Loucy (cell line): ENCODE results near the gene PAPOLB.

Experiments
- H2AFZ ChIP-seq: fragments of 200-600 bp; sonication (generic); 2 replicates; pipeline ENCODE4 v1.6.0; 2016; ENCODE audit warnings: antibody characterized with exemption, mild to moderate bottlenecking, low read length, moderate library complexity
- H3F3A ChIP-seq: fragments of 200-600 bp; 2 replicates; pipeline ENCODE4 v1.6.0; 2016; ENCODE audit warnings: antibody characterized with exemption, low read depth, mild to moderate bottlenecking
- H3K27me3 ChIP-seq: fragments of 200-600 bp; sonication (generic); 2 replicates; pipeline ENCODE4 v1.6.1; 2014; ENCODE audit warnings: low read length, mild to moderate bottlenecking; ENCODE audit not compliant: insufficient read depth, poor library complexity, severe bottlenecking
- H3K36me3 ChIP-seq: fragments of 200-600 bp; sonication (generic); 2 replicates; pipeline ENCODE4 v1.6.1; 2016; ENCODE audit warnings: low read length; ENCODE audit not compliant: insufficient read depth
- H3K4me1 ChIP-seq: fragments of 200-600 bp; sonication (generic); 2 replicates; pipeline ENCODE4 v1.5.1; 2014; ENCODE audit warnings: low read length, mild to moderate bottlenecking; ENCODE audit not compliant: insufficient read depth, poor library complexity, severe bottlenecking
- H3K4me2 ChIP-seq: fragments of 200-600 bp; sonication (generic); 2 replicates; pipeline ENCODE4 v1.6.0; 2014; ENCODE audit warnings: antibody characterized with exemption, low read length, low read depth, mild to moderate bottlenecking; ENCODE audit not compliant: poor library complexity, severe bottlenecking
- H3K4me3 ChIP-seq: fragments of 200-600 bp; sonication (generic); 2 replicates; pipeline ENCODE4 v1.5.1; 2014; ENCODE audit warnings: low read length, mild to moderate bottlenecking, mixed read lengths; ENCODE audit not compliant: poor library complexity, severe bottlenecking
- H3K79me2 ChIP-seq: fragments of 200-600 bp; sonication (generic); 2 replicates; pipeline ENCODE4 v1.6.1; 2014; ENCODE audit warnings: low read length; ENCODE audit not compliant: insufficient read depth
- H3K9ac ChIP-seq: fragments of 200-600 bp; sonication (generic); 2 replicates; pipeline ENCODE4 v1.6.0; 2014; ENCODE audit warnings: mild to moderate bottlenecking, low read depth, low read length, moderate library complexity; ENCODE audit not compliant: poor library complexity, severe bottlenecking
- H3K9me2 ChIP-seq: fragments of 200-600 bp; sonication (generic); replicated peaks from 2 replicates; pipeline ENCODE4 v1.6.1; 2016; ENCODE audit warnings: low read depth, low read length, mixed read lengths
- H3K9me3 ChIP-seq: fragments of 200-600 bp; sonication (generic); 2 replicates; pipeline ENCODE4 v1.6.1; 2014; ENCODE audit warnings: mild to moderate bottlenecking, antibody characterized with exemption, low read length, low read depth; ENCODE audit not compliant: insufficient read depth
- H4K20me1 ChIP-seq: fragments of 200-600 bp; sonication (generic); 2 replicates; pipeline ENCODE4 v1.6.0; 2014; ENCODE audit warnings: antibody characterized with exemption, low read length, mild to moderate bottlenecking; ENCODE audit not compliant: insufficient read depth, poor library complexity, severe bottlenecking
- EZH2phosphoT487 ChIP-seq: fragments of 200-600 bp; IDR thresholded peaks from 2 replicates; pipeline ENCODE4 v1.6.1; 2018; ENCODE audit warnings: antibody characterized with exemption, mild to moderate bottlenecking, moderate library complexity, borderline replicate concordance
- TF ChIP-seq, protein P1 (sequence below): fragments of 200-600 bp; sonication (generic); conservative IDR thresholded peaks from 2 replicates; pipeline ENCODE4 v1.5.1; 2014; ENCODE audit warnings: mild to moderate bottlenecking, antibody characterized with exemption, low read length

PAPOLB gene

GRCh38 chr7:4861673-4862072 is at the start of gene PAPOLB:
Gene PAPOLB, minus strand, starts transcription at chr7:4862030. Its CDS starts 220 bp downstream, at chr7:4861810.
- H3K9me2 ChIP-seq: 0 out of 2 replicates have a peak, but pooled peaks cover 5% of the 10 kb centered on the region
- no peak within 1 kb of the TSS for H3K4me2 ChIP-seq
- H2AFZ ChIP-seq: no peak within 1 kb of the TSS
- no peaks in the 10 kb centered on the region for H3K27me3 ChIP-seq
- H3K36me3 ChIP-seq: no peaks in the 10 kb centered on the region
- no peak within 1 kb of the TSS for H3K4me3 ChIP-seq
- no peaks in the 10 kb centered on the region for H3F3A ChIP-seq
- no peaks in the 10 kb centered on the region for H3K9me3 ChIP-seq
- no peak within 1 kb of the TSS for H3K9ac ChIP-seq
- H3K79me2 ChIP-seq: no peaks in the 10 kb centered on the region
- H3K4me1 ChIP-seq: no peaks in the 10 kb centered on the region
- no peaks in the 10 kb centered on the region for H4K20me1 ChIP-seq
- TF ChIP-seq, protein P1, sequence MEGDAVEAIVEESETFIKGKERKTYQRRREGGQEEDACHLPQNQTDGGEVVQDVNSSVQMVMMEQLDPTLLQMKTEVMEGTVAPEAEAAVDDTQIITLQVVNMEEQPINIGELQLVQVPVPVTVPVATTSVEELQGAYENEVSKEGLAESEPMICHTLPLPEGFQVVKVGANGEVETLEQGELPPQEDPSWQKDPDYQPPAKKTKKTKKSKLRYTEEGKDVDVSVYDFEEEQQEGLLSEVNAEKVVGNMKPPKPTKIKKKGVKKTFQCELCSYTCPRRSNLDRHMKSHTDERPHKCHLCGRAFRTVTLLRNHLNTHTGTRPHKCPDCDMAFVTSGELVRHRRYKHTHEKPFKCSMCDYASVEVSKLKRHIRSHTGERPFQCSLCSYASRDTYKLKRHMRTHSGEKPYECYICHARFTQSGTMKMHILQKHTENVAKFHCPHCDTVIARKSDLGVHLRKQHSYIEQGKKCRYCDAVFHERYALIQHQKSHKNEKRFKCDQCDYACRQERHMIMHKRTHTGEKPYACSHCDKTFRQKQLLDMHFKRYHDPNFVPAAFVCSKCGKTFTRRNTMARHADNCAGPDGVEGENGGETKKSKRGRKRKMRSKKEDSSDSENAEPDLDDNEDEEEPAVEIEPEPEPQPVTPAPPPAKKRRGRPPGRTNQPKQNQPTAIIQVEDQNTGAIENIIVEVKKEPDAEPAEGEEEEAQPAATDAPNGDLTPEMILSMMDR: no peak
- no peak for TF ChIP-seq EZH2phosphoT487

- no peaks in the 10 kb centered on the region for H3F3A ChIP-seq
- no peak overlapping the region for H3K4me3 ChIP-seq
- no peaks in the 10 kb centered on the region for H3K4me1 ChIP-seq
- no peaks in the 10 kb centered on the region for H3K9me2 ChIP-seq
- no peaks in the 10 kb centered on the region for H4K20me1 ChIP-seq
- no peak overlapping the region for H2AFZ ChIP-seq
- H3K9me3 ChIP-seq: no peaks in the 10 kb centered on the region
- no peaks in the 10 kb centered on the region for H3K27me3 ChIP-seq
- H3K79me2 ChIP-seq: no peaks in the 10 kb centered on the region
- H3K4me2 ChIP-seq: no peak overlapping the region
- TF ChIP-seq, protein P1: no peak
- TF ChIP-seq EZH2phosphoT487: no peak
- no peaks in the 10 kb centered on the region for H3K36me3 ChIP-seq
- H3K9ac ChIP-seq: no peak overlapping the region
Observed at GRCh38 chr7:4911111-4911828, 49.4 kb upstream of the PAPOLB start.

GRCh38 chr7:4906682-4907081 is 44.9 kb upstream of the PAPOLB start:
- no peaks in the 10 kb centered on the region for H3K36me3 ChIP-seq
- H3K4me1 ChIP-seq: no peaks in the 10 kb centered on the region
- TF ChIP-seq, protein P1: no peak
- TF ChIP-seq EZH2phosphoT487: no peak
- H3K79me2 ChIP-seq: no peaks in the 10 kb centered on the region
- no peak overlapping the region for H3K4me3 ChIP-seq
- no peaks in the 10 kb centered on the region for H3F3A ChIP-seq
- H4K20me1 ChIP-seq: no peaks in the 10 kb centered on the region
- H3K9ac ChIP-seq: no peak overlapping the region
- no peaks in the 10 kb centered on the region for H3K27me3 ChIP-seq
- H3K9me3 ChIP-seq: no peaks in the 10 kb centered on the region
- no peak overlapping the region for H2AFZ ChIP-seq
- H3K4me2 ChIP-seq: no peak overlapping the region
- no peaks in the 10 kb centered on the region for H3K9me2 ChIP-seq
